GM18508 (cell line): ENCODE measurements around the gene ST3GAL2.
"Not testable (repeated sequence)": the region's sequence is repeated elsewhere in the genome, so short reads cannot be mapped to it uniquely, and the experiment has no call there.

Experiments used
- ATAC-seq: cut with Tn5 transposase; IDR thresholded peaks from one replicate; pipeline ENCODE4 v1.9.1; 2021; ENCODE audit warnings: moderate number of reproducible peaks; ENCODE audit not compliant: insufficient read depth, unreplicated experiment

The ST3GAL2 gene

GRCh38 chr16:70359552-70359951, 79.3 kb downstream of the ST3GAL2 start:
- ATAC-seq = no peak

- no peak for ATAC-seq
Observed at GRCh38 chr16:70349783-70350182, 89.1 kb downstream of the ST3GAL2 start.

- ATAC-seq = no peak
Observed at GRCh38 chr16:70348991-70349390, 89.9 kb downstream of the ST3GAL2 start.

- ATAC-seq = no peak
Observed at GRCh38 chr16:70345840-70346239, 93.1 kb downstream of the ST3GAL2 start.

DNA sequence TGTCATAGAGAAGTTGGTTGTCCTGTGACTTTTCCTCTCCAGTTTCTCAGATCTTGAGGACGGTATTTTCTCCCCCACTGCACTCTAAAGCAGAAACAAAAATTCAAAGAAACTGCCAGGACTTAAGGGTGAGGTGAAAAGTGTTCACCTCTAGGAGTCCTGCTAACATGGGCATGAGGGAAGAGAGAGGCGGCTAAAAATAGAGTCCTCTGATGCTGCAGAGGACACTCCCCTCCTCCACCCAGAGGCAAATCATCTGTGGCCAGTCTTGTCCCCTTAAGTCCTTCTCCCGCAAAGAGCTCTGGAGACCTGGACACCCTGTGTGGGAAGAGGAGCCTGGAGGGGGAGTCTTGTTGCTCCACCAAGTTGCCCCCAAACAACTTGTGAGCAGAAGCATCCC, 96.9 kb downstream of the ST3GAL2 start:
- ATAC-seq = no peak

GRCh38 chr16:70341600-70341999, 97.3 kb downstream of the ST3GAL2 start:
- no peak for ATAC-seq

GRCh38 chr16:70337814-70338213, 101.1 kb downstream of the ST3GAL2 start:
- ATAC-seq = no peak

DNA sequence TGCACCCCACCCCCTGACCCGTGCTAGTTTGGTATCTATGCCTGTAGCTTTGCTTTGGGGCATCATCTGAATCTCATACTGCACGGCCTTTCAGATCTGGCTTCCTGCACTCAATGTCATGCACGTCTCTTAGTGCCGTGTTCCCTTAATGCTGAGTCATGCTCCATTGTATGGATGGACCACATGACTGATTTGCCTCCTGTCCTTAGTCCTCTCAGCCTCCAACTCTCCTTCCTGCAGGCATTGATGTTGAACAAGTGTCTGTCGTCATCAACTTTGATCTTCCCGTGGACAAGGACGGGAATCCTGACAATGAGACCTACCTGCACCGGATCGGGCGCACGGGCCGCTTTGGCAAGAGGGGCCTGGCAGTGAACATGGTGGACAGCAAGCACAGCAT, 106.2 kb downstream of the ST3GAL2 start:
- ATAC-seq = not testable (repeated sequence)

DNA sequence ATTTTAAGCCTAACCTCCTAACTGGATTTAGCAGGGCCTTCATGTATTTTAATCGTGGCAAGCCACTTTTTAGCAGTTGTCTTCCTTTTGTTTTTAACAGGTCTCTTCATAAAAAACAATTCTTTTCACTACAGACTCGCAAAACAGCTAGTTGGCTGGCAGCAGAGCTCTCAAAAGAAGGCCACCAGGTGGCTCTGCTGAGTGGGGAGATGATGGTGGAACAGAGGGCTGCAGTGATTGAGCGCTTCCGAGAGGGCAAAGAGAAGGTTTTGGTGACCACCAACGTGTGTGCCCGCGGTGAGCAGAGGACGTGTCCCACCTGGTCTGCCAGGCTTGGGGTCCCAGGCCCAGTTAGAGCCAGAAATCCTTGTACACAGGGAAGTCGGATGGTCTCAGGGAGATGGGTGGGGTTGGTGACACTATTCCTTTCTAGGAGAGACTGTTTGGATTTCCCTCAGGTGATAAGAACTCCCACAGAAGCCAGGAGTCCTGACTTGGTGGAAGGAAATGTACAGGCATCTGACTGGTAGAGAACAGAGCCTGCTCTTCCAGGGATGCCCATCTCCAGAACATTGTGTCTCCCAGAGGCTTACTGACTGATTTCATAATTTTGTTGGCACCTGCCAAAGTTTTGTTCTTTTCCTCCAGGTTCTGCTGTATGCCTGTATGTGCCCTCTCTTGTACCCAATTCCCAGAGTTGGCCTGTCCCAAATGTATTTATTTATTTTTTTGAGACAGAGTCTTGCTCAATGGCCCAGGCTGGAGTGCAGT, 107.1 kb downstream of the ST3GAL2 start:
- ATAC-seq = no peak

DNA sequence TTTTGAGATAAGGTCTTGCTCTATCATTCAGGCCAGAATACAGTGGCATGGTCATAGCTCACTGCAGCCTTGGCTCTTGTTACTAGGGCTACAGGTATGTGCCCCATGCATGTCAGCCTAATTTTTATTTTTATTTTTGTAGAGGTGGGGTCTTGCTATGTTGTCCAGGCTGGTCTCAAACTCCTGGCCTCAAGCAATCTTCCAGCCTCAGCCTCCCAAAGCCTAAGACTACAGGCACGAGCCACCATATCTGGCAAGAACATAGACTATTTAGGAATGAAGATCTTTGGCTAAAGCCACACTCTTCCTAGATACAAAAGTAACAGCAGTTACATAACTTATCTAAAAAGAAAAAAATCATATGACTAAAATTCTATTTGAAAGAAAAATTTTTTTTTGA, 107.8 kb downstream of the ST3GAL2 start:
- ATAC-seq = no peak
